ENCODE results near the gene KRT5.

Gene KRT5

DNA sequence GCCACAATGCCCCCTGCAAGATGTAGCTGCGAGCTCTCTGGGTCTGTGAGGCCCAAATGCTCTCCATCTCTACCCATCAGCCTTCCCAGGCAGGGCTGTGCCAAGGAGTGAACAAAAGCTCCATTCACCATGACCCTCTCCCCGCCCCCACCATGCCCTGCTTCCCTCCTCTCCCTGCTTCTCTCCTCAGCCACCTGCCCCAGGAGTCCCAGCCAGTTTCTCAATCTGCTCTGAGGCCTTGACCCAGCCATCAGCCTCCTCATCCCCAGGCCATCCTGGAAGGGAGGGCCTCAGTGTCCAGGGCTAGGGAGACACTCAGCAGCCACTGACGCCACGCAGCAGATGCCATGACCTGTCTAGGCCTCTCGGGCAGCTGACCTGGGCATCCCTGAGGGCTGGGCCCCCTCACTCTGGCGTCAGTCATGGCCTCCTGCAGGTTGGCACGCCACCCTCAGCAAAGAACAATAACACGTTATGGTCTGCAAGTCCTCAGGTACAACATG lies 8.5 kb upstream of the KRT5 start:
- no peak overlapping the region for H2AFZ ChIP-seq (ENCODE audit: low read length)
- H3K9me2 ChIP-seq (replicated peaks; ENCODE audit: low read depth, low read length) = no peaks in the 10 kb centered on the region
- H3K9ac ChIP-seq (ENCODE audit: low read depth, low read length, poor library complexity, severe bottlenecking) = no peak overlapping the region
- H3F3A ChIP-seq (ENCODE audit: low read depth) = no peaks in the 10 kb centered on the region
- no peaks in the 10 kb centered on the region for H3K79me2 ChIP-seq (ENCODE audit: insufficient read depth, low read length)
- no peaks in the 10 kb centered on the region for H4K20me1 ChIP-seq (ENCODE audit: insufficient read depth, low read length, poor library complexity, severe bottlenecking)
- no peaks in the 10 kb centered on the region for H3K27me3 ChIP-seq (ENCODE audit: insufficient read depth, low read length, poor library complexity, severe bottlenecking)
- no peaks in the 10 kb centered on the region for H3K36me3 ChIP-seq (ENCODE audit: insufficient read depth, low read length)
- H3K9me3 ChIP-seq (ENCODE audit: insufficient read depth, low read depth, low read length) = no peaks in the 10 kb centered on the region
- no peak overlapping the region for H3K4me2 ChIP-seq (ENCODE audit: low read depth, low read length, poor library complexity, severe bottlenecking)
- TF ChIP-seq, protein P1, sequence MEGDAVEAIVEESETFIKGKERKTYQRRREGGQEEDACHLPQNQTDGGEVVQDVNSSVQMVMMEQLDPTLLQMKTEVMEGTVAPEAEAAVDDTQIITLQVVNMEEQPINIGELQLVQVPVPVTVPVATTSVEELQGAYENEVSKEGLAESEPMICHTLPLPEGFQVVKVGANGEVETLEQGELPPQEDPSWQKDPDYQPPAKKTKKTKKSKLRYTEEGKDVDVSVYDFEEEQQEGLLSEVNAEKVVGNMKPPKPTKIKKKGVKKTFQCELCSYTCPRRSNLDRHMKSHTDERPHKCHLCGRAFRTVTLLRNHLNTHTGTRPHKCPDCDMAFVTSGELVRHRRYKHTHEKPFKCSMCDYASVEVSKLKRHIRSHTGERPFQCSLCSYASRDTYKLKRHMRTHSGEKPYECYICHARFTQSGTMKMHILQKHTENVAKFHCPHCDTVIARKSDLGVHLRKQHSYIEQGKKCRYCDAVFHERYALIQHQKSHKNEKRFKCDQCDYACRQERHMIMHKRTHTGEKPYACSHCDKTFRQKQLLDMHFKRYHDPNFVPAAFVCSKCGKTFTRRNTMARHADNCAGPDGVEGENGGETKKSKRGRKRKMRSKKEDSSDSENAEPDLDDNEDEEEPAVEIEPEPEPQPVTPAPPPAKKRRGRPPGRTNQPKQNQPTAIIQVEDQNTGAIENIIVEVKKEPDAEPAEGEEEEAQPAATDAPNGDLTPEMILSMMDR (conservative IDR thresholded peaks at IDR 0.05; ENCODE audit: low read length) = no peak
- TF ChIP-seq EZH2phosphoT487 (IDR thresholded peaks at IDR 0.05; ENCODE audit: borderline replicate concordance) = no peak
- H3K4me1 ChIP-seq (ENCODE audit: insufficient read depth, low read length, poor library complexity, severe bottlenecking) = peaks cover 7% of the 10 kb centered on the region
- H3K4me3 ChIP-seq (ENCODE audit: low read length, poor library complexity, severe bottlenecking) = no peak overlapping the region

DNA sequence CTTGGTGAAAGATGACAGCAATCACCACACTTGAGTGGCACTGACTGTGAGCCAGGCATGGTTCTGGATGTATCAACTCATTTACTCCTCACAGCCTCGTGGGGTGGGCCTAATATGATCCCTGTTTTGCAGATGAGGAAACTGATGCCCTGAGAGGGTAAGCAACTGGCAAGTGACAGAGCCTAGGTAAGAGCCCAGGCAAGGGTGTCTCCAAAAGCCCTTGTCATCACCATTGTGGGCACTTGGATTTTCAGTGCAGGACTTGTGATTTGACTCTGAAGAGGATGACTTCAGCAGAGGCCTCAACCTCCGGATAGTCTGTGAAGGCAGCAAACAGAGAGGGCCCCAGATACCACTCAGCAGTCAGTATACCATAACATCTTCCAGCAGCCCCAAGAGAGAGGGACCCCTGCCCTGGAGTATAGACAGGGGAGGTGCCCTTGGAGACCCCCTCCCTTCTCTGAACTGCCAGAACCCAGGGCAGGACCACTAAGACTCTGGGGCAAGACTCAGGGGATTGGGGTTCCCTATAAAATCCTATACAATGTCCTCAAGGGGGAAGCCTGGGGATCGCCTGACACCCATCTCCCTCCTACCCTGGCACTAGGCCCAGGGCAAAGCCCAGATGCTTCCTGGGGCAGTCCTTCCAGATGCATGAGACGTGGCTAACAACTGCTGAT lies 7.1 kb upstream of the KRT5 start:
- no peaks in the 10 kb centered on the region for H3F3A ChIP-seq (ENCODE audit: low read depth)
- peak overlapping the region; percentile 39 for H3K9ac ChIP-seq (ENCODE audit: low read depth, low read length, poor library complexity, severe bottlenecking)
- peaks cover 7% of the 10 kb centered on the region for H3K4me1 ChIP-seq (ENCODE audit: insufficient read depth, low read length, poor library complexity, severe bottlenecking)
- H3K79me2 ChIP-seq (ENCODE audit: insufficient read depth, low read length) = no peaks in the 10 kb centered on the region
- H3K4me3 ChIP-seq (ENCODE audit: low read length, poor library complexity, severe bottlenecking) = no peak overlapping the region
- H3K36me3 ChIP-seq (ENCODE audit: insufficient read depth, low read length) = no peaks in the 10 kb centered on the region
- no peaks in the 10 kb centered on the region for H3K27me3 ChIP-seq (ENCODE audit: insufficient read depth, low read length, poor library complexity, severe bottlenecking)
- H3K9me3 ChIP-seq (ENCODE audit: insufficient read depth, low read depth, low read length) = no peaks in the 10 kb centered on the region
- no peak overlapping the region for H2AFZ ChIP-seq (ENCODE audit: low read length)
- TF ChIP-seq, protein P1 (conservative IDR thresholded peaks at IDR 0.05; ENCODE audit: low read length) = no peak
- no peak for TF ChIP-seq EZH2phosphoT487 (IDR thresholded peaks at IDR 0.05; ENCODE audit: borderline replicate concordance)
- no peaks in the 10 kb centered on the region for H3K9me2 ChIP-seq (replicated peaks; ENCODE audit: low read depth, low read length)
- no peak overlapping the region for H3K4me2 ChIP-seq (ENCODE audit: low read depth, low read length, poor library complexity, severe bottlenecking)
- H4K20me1 ChIP-seq (ENCODE audit: insufficient read depth, low read length, poor library complexity, severe bottlenecking) = no peaks in the 10 kb centered on the region

DNA sequence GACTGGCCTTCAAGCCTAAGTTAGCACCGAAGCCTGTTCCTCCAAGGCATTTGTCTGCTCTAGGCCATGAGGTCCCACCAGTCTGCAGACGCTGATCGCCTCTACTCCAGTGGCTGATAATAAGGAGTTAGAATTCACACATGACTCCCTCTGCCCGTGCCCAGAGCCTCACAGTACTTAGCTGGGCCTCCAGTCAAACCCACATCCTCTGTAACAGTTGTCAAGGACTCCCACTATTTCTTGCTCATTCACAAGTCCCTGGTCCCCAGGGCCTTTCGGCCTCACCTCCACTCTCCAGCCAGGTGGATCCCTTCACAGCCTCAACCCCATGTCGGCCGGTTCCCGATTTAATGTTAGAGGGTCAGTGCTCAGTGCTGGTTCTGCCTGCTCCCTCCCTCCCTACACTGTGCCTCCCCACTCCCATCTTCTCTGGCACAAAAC lies 6.3 kb upstream of the KRT5 start:
- Histone ChIP-seq H3K27me3 (ENCODE audit: insufficient read depth, low read length, poor library complexity, severe bottlenecking) (no peaks in the 10 kb centered on the region), H3K4me2 (ENCODE audit: low read depth, low read length, poor library complexity, severe bottlenecking) (peak overlapping the region; percentile 14)
- no peak for TF ChIP-seq EZH2phosphoT487 (IDR thresholded peaks at IDR 0.05; ENCODE audit: borderline replicate concordance)
- TF ChIP-seq, protein P1 (conservative IDR thresholded peaks at IDR 0.05; ENCODE audit: low read length) = no peak

More for the DNA sequence above, 6.3 kb upstream of the KRT5 start:
- H3K79me2 ChIP-seq (ENCODE audit: insufficient read depth, low read length) = no peaks in the 10 kb centered on the region
- H3K9me2 ChIP-seq (replicated peaks; ENCODE audit: low read depth, low read length) = no peaks in the 10 kb centered on the region
- H3K4me3 ChIP-seq (ENCODE audit: low read length, poor library complexity, severe bottlenecking) = no peak overlapping the region
- H3K9me3 ChIP-seq (ENCODE audit: insufficient read depth, low read depth, low read length) = no peaks in the 10 kb centered on the region
- peaks cover 7% of the 10 kb centered on the region for H3K4me1 ChIP-seq (ENCODE audit: insufficient read depth, low read length, poor library complexity, severe bottlenecking)
- peak overlapping the region; percentile 39 for H3K9ac ChIP-seq (ENCODE audit: low read depth, low read length, poor library complexity, severe bottlenecking)
- no peaks in the 10 kb centered on the region for H4K20me1 ChIP-seq (ENCODE audit: insufficient read depth, low read length, poor library complexity, severe bottlenecking)
- H2AFZ ChIP-seq (ENCODE audit: low read length) = no peak overlapping the region
- no peaks in the 10 kb centered on the region for H3K36me3 ChIP-seq (ENCODE audit: insufficient read depth, low read length)
- no peaks in the 10 kb centered on the region for H3F3A ChIP-seq (ENCODE audit: low read depth)

All from Loucy (cell line).